ENCODE results near the gene ERGIC1. TPM values are rescaled to one million over a fixed set of nuclear protein-coding genes. Genes with fewer than 3 reads are reported as not detected.

ERGIC1 gene
- total and polyA plus RNA-seq, 2 of the 13 experiments (the other 11 are each of a cell fraction or from before 2014, with no cell fraction given) = 78.5 to 184 TPM

DNA sequence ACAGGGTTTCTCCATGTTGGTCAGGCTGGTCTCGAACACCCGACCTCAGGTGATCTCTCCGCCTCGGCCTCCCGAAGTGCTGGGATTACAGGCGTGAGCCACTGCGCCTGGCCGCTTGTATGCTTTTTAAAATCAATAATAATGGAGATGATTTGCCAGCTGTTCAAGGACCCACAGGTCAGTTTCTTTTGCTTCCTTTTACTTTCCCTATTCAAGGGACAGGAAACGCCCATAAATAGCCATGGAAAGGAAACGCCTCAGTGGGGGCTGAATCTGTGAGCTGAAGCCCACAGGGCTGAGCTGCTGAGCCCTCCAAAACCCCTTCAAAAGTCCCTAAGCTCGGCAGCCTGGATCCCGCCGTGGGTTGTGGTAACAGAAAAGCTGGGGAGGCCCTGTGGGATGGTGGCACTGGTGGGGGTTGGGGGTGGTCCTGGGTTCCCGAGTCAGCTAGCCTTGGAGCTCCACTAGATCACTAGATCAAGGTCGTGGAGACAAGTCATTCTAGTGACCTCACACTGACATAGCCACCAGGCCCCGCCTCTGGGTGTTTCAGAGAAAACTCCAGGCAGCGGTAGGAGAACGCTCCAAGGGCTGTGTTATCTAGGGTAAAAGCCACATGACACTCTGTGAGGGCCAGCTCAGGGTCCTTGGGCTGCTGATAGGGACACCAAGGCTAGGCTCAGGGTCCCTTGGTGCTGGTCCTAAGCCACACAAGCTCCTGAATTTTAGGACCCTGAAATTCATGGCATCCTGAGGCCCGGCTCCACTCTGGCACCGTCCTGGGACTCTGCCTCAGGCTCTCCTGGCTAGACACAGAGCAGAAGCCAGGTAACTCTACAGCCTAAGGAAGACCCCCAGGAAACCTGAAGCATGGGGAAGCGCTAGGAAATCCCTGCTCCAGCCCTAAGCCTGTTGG lies 45.0 kb upstream of the ERGIC1 start (continued):
- TF ChIP-seq, protein P1, sequence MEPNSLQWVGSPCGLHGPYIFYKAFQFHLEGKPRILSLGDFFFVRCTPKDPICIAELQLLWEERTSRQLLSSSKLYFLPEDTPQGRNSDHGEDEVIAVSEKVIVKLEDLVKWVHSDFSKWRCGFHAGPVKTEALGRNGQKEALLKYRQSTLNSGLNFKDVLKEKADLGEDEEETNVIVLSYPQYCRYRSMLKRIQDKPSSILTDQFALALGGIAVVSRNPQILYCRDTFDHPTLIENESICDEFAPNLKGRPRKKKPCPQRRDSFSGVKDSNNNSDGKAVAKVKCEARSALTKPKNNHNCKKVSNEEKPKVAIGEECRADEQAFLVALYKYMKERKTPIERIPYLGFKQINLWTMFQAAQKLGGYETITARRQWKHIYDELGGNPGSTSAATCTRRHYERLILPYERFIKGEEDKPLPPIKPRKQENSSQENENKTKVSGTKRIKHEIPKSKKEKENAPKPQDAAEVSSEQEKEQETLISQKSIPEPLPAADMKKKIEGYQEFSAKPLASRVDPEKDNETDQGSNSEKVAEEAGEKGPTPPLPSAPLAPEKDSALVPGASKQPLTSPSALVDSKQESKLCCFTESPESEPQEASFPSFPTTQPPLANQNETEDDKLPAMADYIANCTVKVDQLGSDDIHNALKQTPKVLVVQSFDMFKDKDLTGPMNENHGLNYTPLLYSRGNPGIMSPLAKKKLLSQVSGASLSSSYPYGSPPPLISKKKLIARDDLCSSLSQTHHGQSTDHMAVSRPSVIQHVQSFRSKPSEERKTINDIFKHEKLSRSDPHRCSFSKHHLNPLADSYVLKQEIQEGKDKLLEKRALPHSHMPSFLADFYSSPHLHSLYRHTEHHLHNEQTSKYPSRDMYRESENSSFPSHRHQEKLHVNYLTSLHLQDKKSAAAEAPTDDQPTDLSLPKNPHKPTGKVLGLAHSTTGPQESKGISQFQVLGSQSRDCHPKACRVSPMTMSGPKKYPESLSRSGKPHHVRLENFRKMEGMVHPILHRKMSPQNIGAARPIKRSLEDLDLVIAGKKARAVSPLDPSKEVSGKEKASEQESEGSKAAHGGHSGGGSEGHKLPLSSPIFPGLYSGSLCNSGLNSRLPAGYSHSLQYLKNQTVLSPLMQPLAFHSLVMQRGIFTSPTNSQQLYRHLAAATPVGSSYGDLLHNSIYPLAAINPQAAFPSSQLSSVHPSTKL (CRISPR knock-in tag; IDR thresholded peaks at IDR 0.05) = peak; percentile 58; the same call in 1 of the 2 replicates
- TF ChIP-seq AHR (CRISPR knock-in tag; IDR thresholded peaks at IDR 0.05) (no peak), TCF7 (IDR thresholded peaks at IDR 0.05; ENCODE audit: low read depth) (no peak), EP300 (IDR thresholded peaks at IDR 0.05; ENCODE audit: low read depth in 2 of 2, low read length in 2 of 2) (no peak), EP300 (CRISPR knock-in tag; IDR thresholded peaks at IDR 0.05; ENCODE audit: borderline replicate concordance) (no peak), ZNF101 (CRISPR knock-in tag; IDR thresholded peaks at IDR 0.05; ENCODE audit: borderline replicate concordance, low read depth) (no peak), GATAD2A (CRISPR knock-in tag; IDR thresholded peaks at IDR 0.05) (peak; percentile 60), NFRKB (IDR thresholded peaks at IDR 0.05) (no peak), RFX1 (IDR thresholded peaks at IDR 0.05) (no peak), ZNF10 (CRISPR knock-in tag; IDR thresholded peaks at IDR 0.05; ENCODE audit: borderline replicate concordance, low read depth) (no peak), MBD4 (IDR thresholded peaks at IDR 0.05; ENCODE audit: borderline replicate concordance, low read length) (no peak; the same call in 1 of the 2 replicates), SP1 (IDR thresholded peaks at IDR 0.05) (no peak), SP1 (CRISPR knock-in tag; IDR thresholded peaks at IDR 0.05) (no peak), FOXM1 (CRISPR knock-in tag; IDR thresholded peaks at IDR 0.05) (no peak)
- TF ChIP-seq, protein P2, sequence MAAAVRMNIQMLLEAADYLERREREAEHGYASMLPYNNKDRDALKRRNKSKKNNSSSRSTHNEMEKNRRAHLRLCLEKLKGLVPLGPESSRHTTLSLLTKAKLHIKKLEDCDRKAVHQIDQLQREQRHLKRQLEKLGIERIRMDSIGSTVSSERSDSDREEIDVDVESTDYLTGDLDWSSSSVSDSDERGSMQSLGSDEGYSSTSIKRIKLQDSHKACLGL (CRISPR knock-in tag; IDR thresholded peaks at IDR 0.05) = no peak
- TF ChIP-seq, protein P3, sequence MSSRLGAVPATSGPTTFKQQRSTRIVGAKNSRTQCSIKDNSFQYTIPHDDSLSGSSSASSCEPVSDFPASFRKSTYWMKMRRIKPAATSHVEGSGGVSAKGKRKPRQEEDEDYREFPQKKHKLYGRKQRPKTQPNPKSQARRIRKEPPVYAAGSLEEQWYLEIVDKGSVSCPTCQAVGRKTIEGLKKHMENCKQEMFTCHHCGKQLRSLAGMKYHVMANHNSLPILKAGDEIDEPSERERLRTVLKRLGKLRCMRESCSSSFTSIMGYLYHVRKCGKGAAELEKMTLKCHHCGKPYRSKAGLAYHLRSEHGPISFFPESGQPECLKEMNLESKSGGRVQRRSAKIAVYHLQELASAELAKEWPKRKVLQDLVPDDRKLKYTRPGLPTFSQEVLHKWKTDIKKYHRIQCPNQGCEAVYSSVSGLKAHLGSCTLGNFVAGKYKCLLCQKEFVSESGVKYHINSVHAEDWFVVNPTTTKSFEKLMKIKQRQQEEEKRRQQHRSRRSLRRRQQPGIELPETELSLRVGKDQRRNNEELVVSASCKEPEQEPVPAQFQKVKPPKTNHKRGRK (CRISPR knock-in tag; IDR thresholded peaks at IDR 0.05) = no peak
- TF ChIP-seq, protein P4, sequence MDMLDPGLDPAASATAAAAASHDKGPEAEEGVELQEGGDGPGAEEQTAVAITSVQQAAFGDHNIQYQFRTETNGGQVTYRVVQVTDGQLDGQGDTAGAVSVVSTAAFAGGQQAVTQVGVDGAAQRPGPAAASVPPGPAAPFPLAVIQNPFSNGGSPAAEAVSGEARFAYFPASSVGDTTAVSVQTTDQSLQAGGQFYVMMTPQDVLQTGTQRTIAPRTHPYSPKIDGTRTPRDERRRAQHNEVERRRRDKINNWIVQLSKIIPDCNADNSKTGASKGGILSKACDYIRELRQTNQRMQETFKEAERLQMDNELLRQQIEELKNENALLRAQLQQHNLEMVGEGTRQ (IDR thresholded peaks at IDR 0.05; ENCODE audit: low read depth, low read length) = no peak
- TF ChIP-seq, protein P4 (CRISPR knock-in tag; IDR thresholded peaks at IDR 0.05; ENCODE audit: borderline replicate concordance) = no peak; the same call in 1 of the 2 replicates
- TF ChIP-seq, protein P5, sequence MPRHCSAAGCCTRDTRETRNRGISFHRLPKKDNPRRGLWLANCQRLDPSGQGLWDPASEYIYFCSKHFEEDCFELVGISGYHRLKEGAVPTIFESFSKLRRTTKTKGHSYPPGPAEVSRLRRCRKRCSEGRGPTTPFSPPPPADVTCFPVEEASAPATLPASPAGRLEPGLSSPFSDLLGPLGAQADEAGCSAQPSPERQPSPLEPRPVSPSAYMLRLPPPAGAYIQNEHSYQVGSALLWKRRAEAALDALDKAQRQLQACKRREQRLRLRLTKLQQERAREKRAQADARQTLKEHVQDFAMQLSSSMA (CRISPR knock-in tag; IDR thresholded peaks at IDR 0.05) = no peak
- TF ChIP-seq, protein P6, sequence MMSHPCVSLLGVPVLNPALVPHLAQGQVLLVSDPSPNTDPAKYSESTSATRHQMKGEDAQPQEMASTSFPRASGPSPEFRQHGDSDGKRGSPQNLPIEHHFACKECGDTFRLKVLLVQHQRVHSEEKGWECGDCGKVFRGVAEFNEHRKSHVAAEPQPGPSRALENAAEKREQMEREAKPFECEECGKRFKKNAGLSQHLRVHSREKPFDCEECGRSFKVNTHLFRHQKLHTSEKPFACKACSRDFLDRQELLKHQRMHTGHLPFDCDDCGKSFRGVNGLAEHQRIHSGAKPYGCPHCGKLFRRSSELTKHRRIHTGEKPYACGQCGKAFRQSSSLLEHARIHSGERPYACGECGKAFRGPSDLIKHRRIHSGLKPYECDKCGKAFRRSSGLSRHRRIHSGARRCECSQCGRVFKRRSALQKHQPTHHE (CRISPR knock-in tag; IDR thresholded peaks at IDR 0.05; ENCODE audit: borderline replicate concordance) = no peak
